ENCODE measurements around the gene VPS8. TPM values are rescaled to one million over a fixed set of nuclear protein-coding genes. Genes with fewer than 3 reads are reported as not detected.

VPS8 gene
- total and polyA plus RNA-seq, 2 of the 13 experiments (the other 11 are each of a cell fraction or from before 2014, with no cell fraction given) = 14.2 to 35.1 TPM

DNA sequence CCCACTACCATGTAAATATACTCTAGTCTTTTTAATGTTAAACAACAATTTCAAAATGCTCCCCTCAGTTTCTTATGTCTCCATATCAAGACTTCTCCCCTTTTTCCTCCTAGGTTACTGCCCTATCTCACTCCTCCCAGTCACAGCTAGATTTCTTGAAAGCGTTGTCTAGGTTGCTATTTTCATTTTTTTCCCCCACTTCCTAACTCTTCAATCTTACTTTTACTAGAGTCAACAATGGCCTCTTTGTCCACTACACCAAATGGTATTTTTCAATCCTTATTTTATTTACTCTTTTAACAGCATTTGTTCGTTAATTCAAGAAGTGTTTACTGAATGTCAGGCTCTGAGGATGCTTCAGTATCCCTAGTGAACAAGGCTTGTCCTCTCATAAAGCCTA lies 84.4 kb downstream of the VPS8 start (continued):
- TF ChIP-seq, protein P1, sequence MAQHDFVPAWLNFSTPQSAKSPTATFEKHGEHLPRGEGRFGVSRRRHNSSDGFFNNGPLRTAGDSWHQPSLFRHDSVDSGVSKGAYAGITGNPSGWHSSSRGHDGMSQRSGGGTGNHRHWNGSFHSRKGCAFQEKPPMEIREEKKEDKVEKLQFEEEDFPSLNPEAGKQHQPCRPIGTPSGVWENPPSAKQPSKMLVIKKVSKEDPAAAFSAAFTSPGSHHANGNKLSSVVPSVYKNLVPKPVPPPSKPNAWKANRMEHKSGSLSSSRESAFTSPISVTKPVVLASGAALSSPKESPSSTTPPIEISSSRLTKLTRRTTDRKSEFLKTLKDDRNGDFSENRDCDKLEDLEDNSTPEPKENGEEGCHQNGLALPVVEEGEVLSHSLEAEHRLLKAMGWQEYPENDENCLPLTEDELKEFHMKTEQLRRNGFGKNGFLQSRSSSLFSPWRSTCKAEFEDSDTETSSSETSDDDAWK (CRISPR knock-in tag; IDR thresholded peaks at IDR 0.05) = no peak
- TF ChIP-seq, protein P2, sequence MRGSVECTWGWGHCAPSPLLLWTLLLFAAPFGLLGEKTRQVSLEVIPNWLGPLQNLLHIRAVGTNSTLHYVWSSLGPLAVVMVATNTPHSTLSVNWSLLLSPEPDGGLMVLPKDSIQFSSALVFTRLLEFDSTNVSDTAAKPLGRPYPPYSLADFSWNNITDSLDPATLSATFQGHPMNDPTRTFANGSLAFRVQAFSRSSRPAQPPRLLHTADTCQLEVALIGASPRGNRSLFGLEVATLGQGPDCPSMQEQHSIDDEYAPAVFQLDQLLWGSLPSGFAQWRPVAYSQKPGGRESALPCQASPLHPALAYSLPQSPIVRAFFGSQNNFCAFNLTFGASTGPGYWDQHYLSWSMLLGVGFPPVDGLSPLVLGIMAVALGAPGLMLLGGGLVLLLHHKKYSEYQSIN (CRISPR knock-in tag; IDR thresholded peaks at IDR 0.05; ENCODE audit: borderline replicate concordance) = no peak
- TF ChIP-seq, protein P3, sequence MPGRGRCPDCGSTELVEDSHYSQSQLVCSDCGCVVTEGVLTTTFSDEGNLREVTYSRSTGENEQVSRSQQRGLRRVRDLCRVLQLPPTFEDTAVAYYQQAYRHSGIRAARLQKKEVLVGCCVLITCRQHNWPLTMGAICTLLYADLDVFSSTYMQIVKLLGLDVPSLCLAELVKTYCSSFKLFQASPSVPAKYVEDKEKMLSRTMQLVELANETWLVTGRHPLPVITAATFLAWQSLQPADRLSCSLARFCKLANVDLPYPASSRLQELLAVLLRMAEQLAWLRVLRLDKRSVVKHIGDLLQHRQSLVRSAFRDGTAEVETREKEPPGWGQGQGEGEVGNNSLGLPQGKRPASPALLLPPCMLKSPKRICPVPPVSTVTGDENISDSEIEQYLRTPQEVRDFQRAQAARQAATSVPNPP (CRISPR knock-in tag; IDR thresholded peaks at IDR 0.05) = no peak
- no peak for TF ChIP-seq ZNF383 (CRISPR knock-in tag; IDR thresholded peaks at IDR 0.05; ENCODE audit: borderline replicate concordance)
- no peak for TF ChIP-seq ZNF788 (CRISPR knock-in tag; IDR thresholded peaks at IDR 0.05; ENCODE audit: borderline replicate concordance)
- no peak for TF ChIP-seq TRIM24 (CRISPR knock-in tag; IDR thresholded peaks at IDR 0.05)

DNA sequence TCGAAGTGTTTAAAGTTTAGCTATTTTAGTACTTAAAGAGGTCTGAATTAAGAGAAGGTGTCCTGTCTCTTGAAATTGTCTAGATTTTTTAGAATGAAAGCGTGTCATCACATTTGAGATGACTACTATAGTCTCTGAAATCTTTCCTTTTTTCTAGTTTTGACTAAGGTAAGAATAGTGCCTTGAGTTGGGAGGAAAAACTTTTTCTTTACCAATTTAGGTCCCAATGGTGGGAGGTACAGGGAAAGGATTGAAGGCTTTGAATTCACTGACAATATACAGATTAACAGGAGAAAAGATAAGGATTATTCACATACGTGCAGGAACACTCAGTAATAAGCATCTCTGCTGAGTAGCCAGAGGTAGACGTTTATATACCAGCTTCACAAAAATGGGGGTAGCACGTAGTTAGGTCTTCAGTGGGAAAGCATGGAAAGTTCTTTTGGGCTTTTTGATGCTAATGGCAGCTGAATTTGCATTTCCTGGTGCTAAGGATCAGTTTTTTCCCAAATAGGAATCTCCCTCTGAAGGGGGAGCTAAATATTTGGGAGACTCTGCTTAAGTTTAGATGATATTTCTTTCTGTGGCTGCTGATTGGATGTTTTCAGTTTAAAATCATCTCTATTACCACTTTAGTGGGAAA lies 88.1 kb downstream of the VPS8 start:
- Histone ChIP-seq H4K20me1 (ENCODE audit: insufficient read depth, low read length) (no peaks in the 10 kb centered on the region), H3K9me3 (ENCODE audit: low read length) (no peaks in the 10 kb centered on the region; the same call in 1 of the 2 replicates), H3K36me3 (replicated peaks in 1 of 2; ENCODE audit: control insufficient read depth in 1 of 2, insufficient read depth in 2 of 2, low read length in 2 of 2) (no peaks in the 10 kb centered on the region), H3K4me3 (replicated peaks in 1 of 3; ENCODE audit: insufficient read depth in 1 of 3, low read depth in 2 of 3, low read length in 3 of 3) (no peak overlapping the region), H3K27me3 (ENCODE audit: control insufficient read depth in 1 of 2, insufficient read depth in 2 of 2, low read length in 2 of 2) (no peaks in the 10 kb centered on the region), H2AFZ (ENCODE audit: low read length) (no peak overlapping the region), H3K79me2 (ENCODE audit: insufficient read depth, low read length) (no peaks in the 10 kb centered on the region), H3K27ac (ENCODE audit: extremely low read length, insufficient read depth, low read length) (no peak overlapping the region), H3K4me2 (ENCODE audit: low read depth, low read length) (no peak overlapping the region), H3K9ac (ENCODE audit: insufficient read depth, low read depth, low read length) (no peak overlapping the region), H3K4me1 (ENCODE audit: insufficient read depth, low read length) (no peaks in the 10 kb centered on the region)
- BruUV-seq (replicated peaks) = no TSS peak
- in situ Hi-C loops (cut with HindIII; ENCODE audit: extremely low pct_ligation_motif_present, low pct_unique_long_range_greater_than_20kb) = no loop called here
- no peak for ATAC-seq
- POLR2A ChIA-PET = no interaction called here
- TF ChIP-seq SP5 (CRISPR knock-in tag; IDR thresholded peaks at IDR 0.05; ENCODE audit: borderline replicate concordance, low read depth) = no peak
- TF ChIP-seq, protein P4, sequence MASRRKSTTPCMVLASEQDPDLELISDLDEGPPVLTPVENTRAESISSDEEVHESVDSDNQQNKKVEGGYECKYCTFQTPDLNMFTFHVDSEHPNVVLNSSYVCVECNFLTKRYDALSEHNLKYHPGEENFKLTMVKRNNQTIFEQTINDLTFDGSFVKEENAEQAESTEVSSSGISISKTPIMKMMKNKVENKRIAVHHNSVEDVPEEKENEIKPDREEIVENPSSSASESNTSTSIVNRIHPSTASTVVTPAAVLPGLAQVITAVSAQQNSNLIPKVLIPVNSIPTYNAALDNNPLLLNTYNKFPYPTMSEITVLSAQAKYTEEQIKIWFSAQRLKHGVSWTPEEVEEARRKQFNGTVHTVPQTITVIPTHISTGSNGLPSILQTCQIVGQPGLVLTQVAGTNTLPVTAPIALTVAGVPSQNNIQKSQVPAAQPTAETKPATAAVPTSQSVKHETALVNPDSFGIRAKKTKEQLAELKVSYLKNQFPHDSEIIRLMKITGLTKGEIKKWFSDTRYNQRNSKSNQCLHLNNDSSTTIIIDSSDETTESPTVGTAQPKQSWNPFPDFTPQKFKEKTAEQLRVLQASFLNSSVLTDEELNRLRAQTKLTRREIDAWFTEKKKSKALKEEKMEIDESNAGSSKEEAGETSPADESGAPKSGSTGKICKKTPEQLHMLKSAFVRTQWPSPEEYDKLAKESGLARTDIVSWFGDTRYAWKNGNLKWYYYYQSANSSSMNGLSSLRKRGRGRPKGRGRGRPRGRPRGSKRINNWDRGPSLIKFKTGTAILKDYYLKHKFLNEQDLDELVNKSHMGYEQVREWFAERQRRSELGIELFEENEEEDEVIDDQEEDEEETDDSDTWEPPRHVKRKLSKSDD (CRISPR knock-in tag; IDR thresholded peaks at IDR 0.05; ENCODE audit: low read depth) = no peak
- no peak for TF ChIP-seq TCF12 (IDR thresholded peaks at IDR 0.05)
- TF ChIP-seq TCF12 (CRISPR knock-in tag; IDR thresholded peaks at IDR 0.05) = no peak
- TF ChIP-seq, protein P5, sequence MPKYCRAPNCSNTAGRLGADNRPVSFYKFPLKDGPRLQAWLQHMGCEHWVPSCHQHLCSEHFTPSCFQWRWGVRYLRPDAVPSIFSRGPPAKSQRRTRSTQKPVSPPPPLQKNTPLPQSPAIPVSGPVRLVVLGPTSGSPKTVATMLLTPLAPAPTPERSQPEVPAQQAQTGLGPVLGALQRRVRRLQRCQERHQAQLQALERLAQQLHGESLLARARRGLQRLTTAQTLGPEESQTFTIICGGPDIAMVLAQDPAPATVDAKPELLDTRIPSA (CRISPR knock-in tag; IDR thresholded peaks at IDR 0.05; ENCODE audit: borderline replicate concordance) = no peak
- TF ChIP-seq MYNN (CRISPR knock-in tag; IDR thresholded peaks at IDR 0.05; ENCODE audit: low read depth) = no peak
- TF ChIP-seq SMARCE1 (IDR thresholded peaks at IDR 0.05; ENCODE audit: borderline replicate concordance) = no peak
- no peak for TF ChIP-seq ZNF850 (CRISPR knock-in tag; conservative IDR thresholded peaks at IDR 0.05)
- TF ChIP-seq NR3C1 (CRISPR knock-in tag; IDR thresholded peaks at IDR 0.05) = no peak
- intact Hi-C loops (cut with micrococcal nuclease; ENCODE audit: unreplicated experiment) = no loop called here
- no peak for FAIRE-seq
- 92% methylated on average over 5 of the region's 5 CpGs for WGBS (ENCODE audit: low lambda C conversion rate)
- DNase-seq (ENCODE audit: low spot score) = no peak
- CTCF ChIA-PET (ENCODE audit: low intra/inter-chr PET ratio, low total read pairs) = no interaction called here

Measured in HepG2 (cell line).